ENCODE results near the gene TMEM144. TPM values are rescaled to one million over a fixed set of nuclear protein-coding genes. Genes with fewer than 3 reads are reported as not detected.
A peak's percentile ranks its signal among the peaks of the same experiment; 100 is the strongest.

Gene TMEM144
- total RNA-seq, 4 donors from 2014 or later, result 3.4 to 12.8 (median 9.5) TPM

GRCh38 chr4:158170691-158171561, 39.4 kb upstream of the TMEM144 start:
- TF ChIP-seq POLR2A (IDR thresholded peaks at IDR 0.05), result peak in 1 of 4 donors; percentile 17
- TF ChIP-seq, protein P1, sequence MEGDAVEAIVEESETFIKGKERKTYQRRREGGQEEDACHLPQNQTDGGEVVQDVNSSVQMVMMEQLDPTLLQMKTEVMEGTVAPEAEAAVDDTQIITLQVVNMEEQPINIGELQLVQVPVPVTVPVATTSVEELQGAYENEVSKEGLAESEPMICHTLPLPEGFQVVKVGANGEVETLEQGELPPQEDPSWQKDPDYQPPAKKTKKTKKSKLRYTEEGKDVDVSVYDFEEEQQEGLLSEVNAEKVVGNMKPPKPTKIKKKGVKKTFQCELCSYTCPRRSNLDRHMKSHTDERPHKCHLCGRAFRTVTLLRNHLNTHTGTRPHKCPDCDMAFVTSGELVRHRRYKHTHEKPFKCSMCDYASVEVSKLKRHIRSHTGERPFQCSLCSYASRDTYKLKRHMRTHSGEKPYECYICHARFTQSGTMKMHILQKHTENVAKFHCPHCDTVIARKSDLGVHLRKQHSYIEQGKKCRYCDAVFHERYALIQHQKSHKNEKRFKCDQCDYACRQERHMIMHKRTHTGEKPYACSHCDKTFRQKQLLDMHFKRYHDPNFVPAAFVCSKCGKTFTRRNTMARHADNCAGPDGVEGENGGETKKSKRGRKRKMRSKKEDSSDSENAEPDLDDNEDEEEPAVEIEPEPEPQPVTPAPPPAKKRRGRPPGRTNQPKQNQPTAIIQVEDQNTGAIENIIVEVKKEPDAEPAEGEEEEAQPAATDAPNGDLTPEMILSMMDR (IDR thresholded peaks at IDR 0.05), result peak in 4 of 6 experiments; percentile 24 to 48 (median 36)
- H3K9me3 ChIP-seq, result no peaks in the 10 kb centered on the region
- no peak for DNase-seq
- 17 to 78% methylated on average over 9 to 10 of the region's 42 CpGs for WGBS, 2 donors
- intact Hi-C loops (cut with DNase I), result loop anchor here (5.0 kb wide), 1 partner anchor 179 kb away; no protein-coding TSS in a partner anchor
- peak overlapping the region; percentile 24 to 88 (median 78) for H3K27ac ChIP-seq
- H3K27me3 ChIP-seq, result no peaks in the 10 kb centered on the region
- peaks cover 0 to 41% (median 7%) of the 10 kb centered on the region in 3 donors for H3K4me1 ChIP-seq
- H3K4me3 ChIP-seq, result peak overlapping the region; percentile 20 to 68 (median 48)
- no peaks in the 10 kb centered on the region for H3K36me3 ChIP-seq

DNA sequence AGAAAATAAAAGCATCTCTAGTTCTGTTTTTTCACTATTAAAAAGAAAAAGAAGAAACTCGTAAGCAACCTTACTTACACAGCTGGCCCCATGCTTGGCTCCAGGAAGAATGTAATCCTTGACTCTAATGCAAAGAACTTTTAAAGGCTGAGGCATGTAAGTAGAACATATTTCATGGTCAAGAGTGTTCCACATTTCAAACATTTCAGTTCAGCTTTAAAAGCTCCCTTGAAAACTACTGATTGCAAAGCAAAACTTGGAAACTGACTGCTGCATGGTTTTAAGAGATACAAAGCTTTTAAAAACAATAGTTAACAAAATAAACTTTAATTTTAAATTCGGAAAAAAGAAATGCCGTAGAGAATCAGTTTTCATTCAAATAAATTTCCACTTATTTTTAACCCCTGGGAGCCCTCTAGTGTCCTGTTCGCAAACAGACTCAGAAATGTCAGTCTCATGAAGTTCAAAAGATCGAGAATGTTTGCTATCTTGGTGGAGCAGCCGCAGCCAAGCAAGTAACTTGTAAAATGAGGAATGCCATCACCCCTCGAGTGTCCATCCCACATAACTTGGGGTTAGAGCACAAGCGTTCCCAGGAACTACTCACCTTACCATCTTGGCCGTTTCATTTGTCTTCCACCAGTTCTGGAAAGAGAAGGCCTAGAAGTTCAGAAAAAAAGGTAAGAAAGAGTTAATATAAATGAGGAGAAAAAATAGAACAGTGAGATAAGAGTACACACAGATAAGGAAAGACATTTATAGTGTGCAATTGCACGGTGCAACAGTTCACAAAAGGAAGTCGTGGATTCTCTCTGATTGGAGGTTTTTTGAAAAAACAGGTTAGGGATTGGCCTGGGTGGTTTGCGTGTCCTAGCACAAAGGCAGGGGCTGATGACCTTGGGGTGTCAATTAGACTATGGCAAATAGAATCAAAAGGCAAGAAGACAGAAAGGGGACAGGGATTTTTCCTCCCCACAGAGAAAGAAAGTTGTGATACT, 37.7 kb upstream of the TMEM144 start, which contains the start of gene GASK1B:
Gene GASK1B, minus strand, starts transcription at position 765 of the 998 bp plus-strand sequence. CDS start 1,650 bp downstream, outside the sequence.
- 10 to 12% methylated on average over 12 of the region's 12 CpGs for WGBS, 2 donors
- peak within 1 kb of the TSS in 3 of 4 donors; percentile 59 to 79 (median 78) for H3K27ac ChIP-seq
- intact Hi-C loops (cut with DNase I), result loop anchor here (5.0 kb wide), 1 partner anchor 180 kb away; no protein-coding TSS in a partner anchor
- H3K27me3 ChIP-seq, result no peaks in the 10 kb centered on the region
- H3K4me1 ChIP-seq, result peaks cover 0 to 53% (median 7%) of the 10 kb centered on the region in 3 donors
- peak within 1 kb of the TSS; percentile 20 to 68 (median 48) for H3K4me3 ChIP-seq
- H3K9me3 ChIP-seq, result no peaks in the 10 kb centered on the region
- DNase-seq, result no peak
- no peak for TF ChIP-seq POLR2A (IDR thresholded peaks at IDR 0.05)
- TF ChIP-seq, protein P1 (IDR thresholded peaks at IDR 0.05), result peak; percentile 20 to 62 (median 54)
- no peaks in the 10 kb centered on the region for H3K36me3 ChIP-seq

GRCh38 chr4:158176108-158176507, 34.2 kb upstream of the TMEM144 start:
- WGBS, 2 donors, result 62 to 75% methylated on average over 2 of the region's 2 CpGs
- Histone ChIP-seq H3K27me3 (no peaks in the 10 kb centered on the region), H3K9me3 (no peaks in the 10 kb centered on the region), H3K4me1 (peaks cover 0 to 37% (median 7%) of the 10 kb centered on the region in 3 donors), H3K36me3 (no peaks in the 10 kb centered on the region), H3K4me3 (no peak overlapping the region), H3K27ac (no peak overlapping the region)
- no peak for DNase-seq
- intact Hi-C loops (cut with DNase I), result no loop called here
- TF ChIP-seq, protein P1 (IDR thresholded peaks at IDR 0.05), result no peak
- TF ChIP-seq POLR2A (IDR thresholded peaks at IDR 0.05), result no peak

- H3K27ac ChIP-seq, result no peak overlapping the region
- H3K4me1 ChIP-seq, result peaks cover 0 to 30% (median 7%) of the 10 kb centered on the region in 3 donors
- TF ChIP-seq POLR2A (IDR thresholded peaks at IDR 0.05), result no peak
- TF ChIP-seq, protein P1 (IDR thresholded peaks at IDR 0.05), result no peak
- no peak overlapping the region for H3K4me3 ChIP-seq
- intact Hi-C loops (cut with DNase I), result no loop called here
- H3K36me3 ChIP-seq, result no peaks in the 10 kb centered on the region
- no peaks in the 10 kb centered on the region for H3K27me3 ChIP-seq
- no peak for DNase-seq
- no peaks in the 10 kb centered on the region for H3K9me3 ChIP-seq
These were observed 33.5 kb upstream of the TMEM144 start for GRCh38 chr4:158176776-158177175.
